NB4 (cell line): Measurements from ENCODE around the gene EGR1.

Experiments used
- CTCF ChIP-seq: IDR thresholded peaks from one replicate; pipeline ENCODE4 v1.5.1; 2012; ENCODE audit warnings: low read depth, low read length
- MAX ChIP-seq: IDR thresholded peaks from 2 replicates; pipeline ENCODE4 v1.6.1; 2011; ENCODE audit warnings: low read depth, low read length
- POLR2A ChIP-seq: IDR thresholded peaks from 2 replicates; pipeline ENCODE4 v1.6.1; 2011; ENCODE audit warnings: mild to moderate bottlenecking; ENCODE audit not compliant: insufficient read length; ENCODE audit errors: extremely low read depth

- TF ChIP-seq POLR2A: no peak
- TF ChIP-seq CTCF: no peak
- TF ChIP-seq MAX: no peak
Measured at GRCh38 chr5:138471052-138471361, 5.7 kb downstream of the EGR1 start.
